ENCODE measurements around the gene ANKRD52. TPM values are rescaled to one million over a fixed set of nuclear protein-coding genes. Genes with fewer than 3 reads are reported as not detected.
"Not testable (repeated sequence)": the region's sequence is repeated elsewhere in the genome, so short reads cannot be mapped to it uniquely, and the experiment has no call there.

Gene ANKRD52
- total RNA-seq, 3 donors from 2014 or later: 35.6 to 53.8 (median 43.1) TPM

GRCh38 chr12:56202838-56203237, 55.3 kb downstream of the ANKRD52 start:
- intact Hi-C loops (cut with DNase I, micrococcal nuclease): no loop called here
- no peak for ATAC-seq

DNA sequence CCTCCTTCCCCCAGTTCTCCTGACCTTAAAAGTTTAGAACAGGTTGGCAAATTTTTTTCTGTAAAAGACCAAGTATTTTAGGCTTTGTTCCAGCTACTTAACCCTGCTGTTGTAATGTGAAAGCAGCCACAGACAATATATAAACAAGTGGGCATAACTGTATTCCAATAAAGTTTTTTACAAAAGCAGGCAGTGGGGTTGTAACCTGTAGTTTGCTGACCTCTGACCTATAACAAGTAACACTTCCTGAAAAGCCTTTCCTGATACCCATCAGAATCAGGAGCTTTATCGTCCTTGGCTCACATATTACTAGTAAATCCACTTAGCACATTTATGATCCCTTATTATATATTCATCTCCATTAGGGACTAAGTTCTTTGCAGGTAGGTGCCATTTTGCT, 55.8 kb downstream of the ANKRD52 start:
- no peak for TF ChIP-seq CTCF (IDR thresholded peaks at IDR 0.05)
- H3K36me3 ChIP-seq (ENCODE audit: low read depth): no peaks in the 10 kb centered on the region
- no peaks in the 10 kb centered on the region for H3K4me1 ChIP-seq (ENCODE audit: low read depth)
- DNase-seq: no peak
- H3K9me3 ChIP-seq: no peaks in the 10 kb centered on the region
- peak; percentile 51 for ATAC-seq
- H3K4me3 ChIP-seq: no peak overlapping the region
- intact Hi-C loops (cut with DNase I, micrococcal nuclease): no loop called here

More at GRCh38 chr12:56202838-56203237, 55.3 kb downstream of the ANKRD52 start:
- TF ChIP-seq CTCF (IDR thresholded peaks at IDR 0.05): no peak
- no peaks in the 10 kb centered on the region for H3K9me3 ChIP-seq
- H3K4me3 ChIP-seq: no peak overlapping the region
- H3K36me3 ChIP-seq (ENCODE audit: low read depth): no peaks in the 10 kb centered on the region
- DNase-seq: no peak
- no peaks in the 10 kb centered on the region for H3K4me1 ChIP-seq (ENCODE audit: low read depth)

- H3K9me3 ChIP-seq: no peaks in the 10 kb centered on the region
- H3K4me1 ChIP-seq (ENCODE audit: low read depth): no peaks in the 10 kb centered on the region
- DNase-seq: no peak
- no peaks in the 10 kb centered on the region for H3K36me3 ChIP-seq (ENCODE audit: low read depth)
- TF ChIP-seq CTCF (IDR thresholded peaks at IDR 0.05): no peak
- ATAC-seq: no peak
- intact Hi-C loops (cut with DNase I, micrococcal nuclease): no loop called here
- H3K4me3 ChIP-seq: no peak overlapping the region
Observed at GRCh38 chr12:56198836-56199235, 59.3 kb downstream of the ANKRD52 start.

DNA sequence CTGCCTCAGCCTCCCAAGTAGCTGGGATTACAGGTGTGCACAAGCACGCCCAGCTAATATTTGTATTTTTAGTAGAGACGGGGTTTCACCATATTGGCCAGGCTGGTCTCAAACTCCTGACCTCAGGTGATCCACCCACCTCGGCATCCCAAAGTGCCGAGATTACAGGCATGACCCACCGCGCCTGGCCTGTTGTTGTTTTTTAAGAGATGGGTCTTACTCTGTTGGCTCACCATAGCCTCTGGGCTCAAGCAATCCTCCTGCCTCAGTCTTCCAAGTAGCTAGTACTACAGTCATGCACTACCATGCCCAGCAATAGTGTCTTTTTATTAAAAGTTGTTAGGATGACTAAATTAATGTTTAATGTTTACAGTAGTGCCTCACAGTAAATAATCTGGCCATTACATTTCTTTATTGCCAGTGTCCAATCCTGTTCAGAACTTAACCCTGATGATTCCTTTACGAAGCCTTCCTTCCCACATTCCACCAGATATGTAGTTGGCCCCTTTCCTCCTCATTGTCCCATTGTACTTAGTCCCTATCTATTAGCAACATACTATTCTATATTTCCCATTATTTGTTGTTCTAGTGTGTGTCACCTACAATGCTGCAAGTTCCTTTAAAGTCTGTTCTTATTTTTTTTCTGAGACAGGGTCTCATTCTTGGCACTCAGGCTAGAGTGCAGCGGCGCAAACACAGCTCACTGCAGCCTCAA, 60.1 kb downstream of the ANKRD52 start:
- Histone ChIP-seq H3K9me3 (no peaks in the 10 kb centered on the region), H3K4me3 (no peak overlapping the region), H3K4me1 (ENCODE audit: low read depth) (peaks cover 1% of the 10 kb centered on the region), H3K36me3 (ENCODE audit: low read depth) (no peaks in the 10 kb centered on the region)
- DNase-seq (no peak), ATAC-seq (no peak)
- no peak for TF ChIP-seq CTCF (IDR thresholded peaks at IDR 0.05)
- intact Hi-C loops (cut with DNase I, micrococcal nuclease): no loop called here

DNA sequence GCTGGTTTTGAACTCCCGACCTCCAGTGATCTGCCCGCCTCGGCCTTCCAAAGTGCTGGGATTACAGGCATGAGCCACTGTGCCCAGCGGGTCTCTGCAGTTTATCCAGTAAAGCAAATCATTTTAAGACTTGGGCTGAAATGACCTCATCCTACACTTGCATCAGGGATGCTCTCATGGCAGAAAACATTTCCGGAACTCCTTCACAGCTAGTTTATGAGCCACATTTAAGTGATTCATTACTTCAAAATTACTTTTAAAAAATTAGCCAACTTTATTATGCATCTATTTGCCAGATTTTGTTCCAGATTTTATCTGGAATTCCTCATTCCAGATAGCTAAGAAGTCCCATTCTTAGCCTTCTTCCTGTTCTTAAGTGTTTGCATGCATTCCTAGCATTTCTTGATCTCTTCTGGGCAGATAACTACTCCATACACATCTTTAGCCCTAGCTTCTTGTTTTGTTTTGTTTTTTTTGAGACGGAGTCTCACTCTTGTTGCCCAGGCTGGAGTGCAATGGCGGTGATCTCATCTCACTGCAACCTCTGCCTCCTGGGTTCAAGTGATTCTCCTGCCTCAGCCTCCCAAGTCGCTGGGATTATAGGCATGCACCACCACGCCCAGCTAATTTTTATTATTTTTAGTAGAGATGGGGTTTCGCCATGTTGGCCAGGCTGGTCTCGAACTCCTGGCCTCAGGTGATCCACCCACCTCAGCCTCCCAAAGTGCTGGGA, 61.2 kb downstream of the ANKRD52 start:
- H3K36me3 ChIP-seq (ENCODE audit: low read depth); intact Hi-C loops (cut with DNase I, micrococcal nuclease); H3K4me3 ChIP-seq; H3K9me3 ChIP-seq; H3K4me1 ChIP-seq (ENCODE audit: low read depth); DNase-seq: not testable (repeated sequence)
- ATAC-seq: peak; percentile 21

- Histone ChIP-seq H3K9me3 (no peaks in the 10 kb centered on the region), H3K4me1 (ENCODE audit: low read depth) (peaks cover 10% of the 10 kb centered on the region), H3K4me3 (no peak overlapping the region), H3K36me3 (ENCODE audit: low read depth) (no peaks in the 10 kb centered on the region)
- DNase-seq: peak in 1 of 3 donors; percentile 97
- intact Hi-C loops (cut with DNase I, micrococcal nuclease): no loop called here
- peak; percentile 53 for TF ChIP-seq CTCF (IDR thresholded peaks at IDR 0.05)
- peak; percentile 19 for ATAC-seq
Observed at GRCh38 chr12:56193025-56193578, 65.1 kb downstream of the ANKRD52 start.
